HCT116 (cell line): ENCODE measurements around the gene GPR17. TPM values are rescaled to one million over a fixed set of nuclear protein-coding genes. Genes with fewer than 3 reads are reported as not detected.

Experiments used
- ATAC-seq: fragments of 200-7000 bp; cut with Tn5 transposase; 2 replicates; pipeline ENCODE4 v1.9.1; 2020; ENCODE audit warnings: mild to moderate bottlenecking, moderate library complexity
- BruUV-seq: library from RNA; stranded (reverse); fragments of 400-500 nt; replicated peaks from 2 replicates; lab custom pipeline; 2021; lab: Mats Ljungman, UMichigan
- CTCF ChIA-PET: fragments of 300-600 bp; sonication (Branson Sonifier 250); formaldehyde crosslinking; loops from one replicate; lab custom pipeline; 2021; ENCODE audit warnings: antibody characterized with exemption; lab: Charles Lee
- POLR2A ChIA-PET: fragments of 300-600, 350-600 bp; sonication (Branson Sonifier 250); formaldehyde crosslinking; loops from one replicate; lab custom pipeline; 2021; ENCODE audit warnings: antibody characterized with exemption; lab: Charles Lee
- RAD21 ChIA-PET, 2 experiments: fragments of 300-600 bp; sonication (Branson Sonifier 250); formaldehyde crosslinking; loops; one replicate each; lab custom pipeline; 2023; ENCODE audit warnings: low total read pairs in 2 of 2; ENCODE audit not compliant: uncharacterized antibody in 2 of 2, unreplicated experiment in 2 of 2, low non-redundant PET in 1 of 2; lab: Charles Lee
- DNase-seq: peaks from one replicate; pipeline ENCODE4 v3.0.0-alpha.2; 2010; ENCODE audit warnings: low read depth, low spot score
- H2AFZ ChIP-seq: fragments of 200-600 bp; shearing (Covaris generic), sonication (generic); 2 replicates; pipeline ENCODE4 v1.6.1; 2017; ENCODE audit warnings: low read depth, mixed run types, mixed read lengths, antibody characterized with exemption, low read length; ENCODE audit not compliant: poor library complexity, severe bottlenecking
- H3K27ac ChIP-seq: 2 replicates; pipeline ENCODE4 v1.5.1; 2012; ENCODE audit warnings: low read depth, low read length
- H3K27me3 ChIP-seq: fragments of 200-600 bp; sonication (generic); 2 replicates; pipeline ENCODE4 v1.6.1; 2016; ENCODE audit warnings: mixed run types, low read length, mixed read lengths; ENCODE audit not compliant: insufficient read depth
- H3K36me3 ChIP-seq, 2 experiments: fragments of 200-500 bp in 1 of 2; fragments of 200-600 bp in 1 of 2; sonication (Bioruptor generic) in 1 of 2; sonication (generic) in 1 of 2; 2 replicates each; pipeline versions ENCODE4 v1.5.1 to v1.6.1; 2014 to 2016; ENCODE audit warnings: low read length in 2 of 2, inconsistent platforms in 1 of 2, mixed read lengths in 1 of 2, mixed run types in 1 of 2; ENCODE audit not compliant: insufficient read depth in 2 of 2, control insufficient read depth in 1 of 2
- H3K4me1 ChIP-seq, 2 experiments: fragments of 200-600 bp in 1 of 2; sonication (generic) in 1 of 2; 2 replicates each; pipeline versions ENCODE4 v1.5.1 to v1.6.1; 2012 to 2017; ENCODE audit warnings: low read length in 2 of 2, inconsistent platforms in 1 of 2, mild to moderate bottlenecking in 1 of 2, mixed read lengths in 1 of 2, mixed run types in 1 of 2, moderate library complexity in 1 of 2; ENCODE audit not compliant: insufficient read depth in 2 of 2, control insufficient read depth in 1 of 2
- H3K4me2 ChIP-seq: fragments of 200-600 bp; sonication (generic); 2 replicates; pipeline ENCODE4 v1.6.1; 2017; ENCODE audit warnings: mixed run types, low read length, mixed read lengths
- H3K4me3 ChIP-seq, 2 experiments: fragments of 200-600 bp in 1 of 2; sonication (generic) in 1 of 2; replicated peaks in 1 of 2; 2 replicates each; pipeline ENCODE4 v1.5.1; 2011 to 2016; ENCODE audit warnings: low read length in 2 of 2, control low read depth in 1 of 2, low read depth in 1 of 2, mild to moderate bottlenecking in 1 of 2, mixed read lengths in 1 of 2, mixed run types in 1 of 2
- H3K79me2 ChIP-seq: fragments of 200-600 bp; sonication (generic); 2 replicates; pipeline ENCODE4 v1.6.1; 2017; ENCODE audit warnings: mild to moderate bottlenecking, mixed run types, low read length, moderate library complexity, mixed read lengths; ENCODE audit not compliant: insufficient read depth
- H3K9ac ChIP-seq: fragments of 200-600 bp; sonication (generic); 2 replicates; pipeline ENCODE4 v1.6.1; 2016; ENCODE audit warnings: low read length, mixed read lengths
- H3K9me2 ChIP-seq: fragments of 200-600 bp; sonication (generic), shearing (Covaris generic); 2 replicates; pipeline ENCODE4 v1.6.1; 2017; ENCODE audit warnings: mixed run types, mild to moderate bottlenecking, moderate library complexity; ENCODE audit not compliant: insufficient read depth
- H3K9me3 ChIP-seq, 2 experiments: fragments of 200-500 bp in 1 of 2; fragments of 200-600 bp in 1 of 2; sonication (Bioruptor generic) in 1 of 2; sonication (generic) in 1 of 2; 2 replicates each; pipeline ENCODE4 v1.6.1; 2014 to 2017; ENCODE audit warnings: low read length in 2 of 2, mixed read lengths in 2 of 2, inconsistent platforms in 1 of 2, low read depth in 1 of 2, mild to moderate bottlenecking in 1 of 2, mixed run types in 1 of 2, moderate library complexity in 1 of 2; ENCODE audit not compliant: control insufficient read depth in 1 of 2, insufficient read depth in 1 of 2
- H4K20me1 ChIP-seq: fragments of 200-600 bp; sonication (generic), shearing (Covaris generic); 2 replicates; pipeline ENCODE4 v1.6.1; 2017; ENCODE audit warnings: mixed run types, mild to moderate bottlenecking, moderate library complexity; ENCODE audit not compliant: insufficient read depth
- FOSL1 ChIP-seq: IDR thresholded peaks from 2 replicates; pipeline ENCODE4 v1.6.1; 2012; ENCODE audit warnings: low read depth
- POLR2A ChIP-seq: IDR thresholded peaks from 2 replicates; pipeline ENCODE4 v1.7.0; 2011; ENCODE audit warnings: borderline replicate concordance; ENCODE audit not compliant: insufficient read depth, insufficient read length; ENCODE audit errors: extremely low read depth
- SP1 ChIP-seq: IDR thresholded peaks from 2 replicates; pipeline ENCODE4 v1.6.1; 2012; ENCODE audit warnings: low read depth
- TCF7L2 ChIP-seq: IDR thresholded peaks from 2 replicates; pipeline ENCODE4 v1.7.0; 2011; ENCODE audit warnings: borderline replicate concordance, inconsistent platforms; ENCODE audit not compliant: insufficient read depth, insufficient read length; ENCODE audit errors: extremely low read depth
- YY1 ChIP-seq: IDR thresholded peaks from 2 replicates; pipeline ENCODE4 v1.6.1; 2011; ENCODE audit warnings: low read length, low read depth, moderate library complexity, mild to moderate bottlenecking; ENCODE audit not compliant: insufficient replicate concordance; ENCODE audit errors: extremely low read depth
- ZNF274 ChIP-seq: fragments of 200-500 bp; sonication (Bioruptor generic); IDR thresholded peaks from 2 replicates; pipeline ENCODE4 v1.6.1; 2014; ENCODE audit warnings: mild to moderate bottlenecking, low read depth, low read length, inconsistent platforms
- intact Hi-C: fragments of 100-400 bp; cut with micrococcal nuclease; formaldehyde crosslinking; loops from 2 replicates; pipeline ENCODE4 v1.10.0; 2022
- total RNA-seq: library from RNA; stranded (reverse); gene quantifications from one replicate; pipeline ENCODE4 v1.2.1, GENCODE V29; 2021; ENCODE audit not compliant: unreplicated experiment
- TF ChIP-seq, protein P1 (sequence below): IDR thresholded peaks from 2 replicates; pipeline ENCODE4 v1.6.1; 2012

GPR17 gene
- total RNA-seq, 1 experiment from 2014 or later, result not detected

DNA sequence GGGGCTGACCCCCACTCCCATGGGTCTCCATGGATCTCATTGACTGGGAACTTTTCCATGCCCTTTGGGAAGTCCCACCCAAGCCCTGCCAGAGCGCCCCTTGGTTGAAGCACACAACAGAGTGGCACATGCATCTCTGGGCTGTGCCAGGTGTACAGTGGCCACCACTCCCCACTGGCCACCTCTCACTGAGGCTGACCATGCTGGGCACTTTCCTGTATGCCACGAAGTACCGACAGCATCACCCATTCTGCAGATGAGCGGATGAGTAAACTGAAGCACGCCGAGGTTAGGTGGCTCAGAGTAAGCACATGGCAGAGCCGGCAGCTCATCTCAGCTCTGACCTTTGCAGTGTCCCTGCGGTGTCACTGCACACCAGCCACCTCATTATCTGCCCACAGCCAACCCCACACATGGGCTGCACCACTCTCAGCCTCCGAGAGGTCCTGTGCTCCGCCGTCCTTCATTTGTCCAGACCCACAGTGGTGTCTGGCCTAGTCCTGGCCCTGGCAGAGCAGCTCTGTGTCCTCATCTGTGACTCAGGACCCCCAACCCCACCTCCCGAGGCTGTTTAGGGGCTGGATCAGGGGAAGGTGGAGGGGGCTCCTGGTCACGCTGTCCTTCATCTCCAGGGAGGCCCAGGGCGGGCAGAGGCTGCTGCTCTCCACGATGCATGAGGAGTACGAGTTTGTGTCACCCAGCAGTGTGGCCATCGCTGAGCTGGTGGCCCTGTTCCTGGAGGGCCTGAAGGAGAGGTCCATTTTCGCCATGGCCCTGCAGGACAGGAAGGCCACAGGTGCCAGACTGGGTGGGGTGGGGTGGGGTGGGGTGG lies 18.0 kb upstream of the GPR17 start:
- intact Hi-C loops, result no loop called here
- no peaks in the 10 kb centered on the region for H3K27me3 ChIP-seq
- H3K9ac ChIP-seq, result no peak overlapping the region
- H3K27ac ChIP-seq, result no peak overlapping the region
- H3K4me2 ChIP-seq, result no peak overlapping the region
- H3K9me3 ChIP-seq, result no peaks in the 10 kb centered on the region
- no TSS peak for BruUV-seq
- H3K4me3 ChIP-seq, result no peak overlapping the region
- POLR2A ChIA-PET, result no interaction called here
- H4K20me1 ChIP-seq, result no peaks in the 10 kb centered on the region
- H3K79me2 ChIP-seq, result no peaks in the 10 kb centered on the region
- no peak for ATAC-seq
- no peak for DNase-seq
- no peaks in the 10 kb centered on the region for H3K36me3 ChIP-seq
- peaks cover 0 to 16% of the 10 kb centered on the region in 2 experiments; a peak in 2 of 4 replicates for H3K4me1 ChIP-seq
- CTCF ChIA-PET, result no interaction called here
- no peaks in the 10 kb centered on the region for H3K9me2 ChIP-seq
- TF ChIP-seq POLR2A (no peak), SP1 (no peak), FOSL1 (no peak), YY1 (no peak), TCF7L2 (no peak), ZNF274 (no peak)
- TF ChIP-seq, protein P1, sequence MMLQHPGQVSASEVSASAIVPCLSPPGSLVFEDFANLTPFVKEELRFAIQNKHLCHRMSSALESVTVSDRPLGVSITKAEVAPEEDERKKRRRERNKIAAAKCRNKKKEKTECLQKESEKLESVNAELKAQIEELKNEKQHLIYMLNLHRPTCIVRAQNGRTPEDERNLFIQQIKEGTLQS, result no peak
- RAD21 ChIA-PET, result no interaction called here
- no peak overlapping the region for H2AFZ ChIP-seq
